SHP77 (cell line): Measurements from ENCODE around the gene PPP1R3E.
"Not testable (repeated sequence)": the region's sequence is repeated elsewhere in the genome, so short reads cannot be mapped to it uniquely, and the experiment has no call there.

ENCODE experiments used
- DNase-seq, 2 experiments: peaks; one replicate each; lab custom pipeline; 2025; lab: John Stamatoyannopoulos, UW

Gene PPP1R3E

DNA sequence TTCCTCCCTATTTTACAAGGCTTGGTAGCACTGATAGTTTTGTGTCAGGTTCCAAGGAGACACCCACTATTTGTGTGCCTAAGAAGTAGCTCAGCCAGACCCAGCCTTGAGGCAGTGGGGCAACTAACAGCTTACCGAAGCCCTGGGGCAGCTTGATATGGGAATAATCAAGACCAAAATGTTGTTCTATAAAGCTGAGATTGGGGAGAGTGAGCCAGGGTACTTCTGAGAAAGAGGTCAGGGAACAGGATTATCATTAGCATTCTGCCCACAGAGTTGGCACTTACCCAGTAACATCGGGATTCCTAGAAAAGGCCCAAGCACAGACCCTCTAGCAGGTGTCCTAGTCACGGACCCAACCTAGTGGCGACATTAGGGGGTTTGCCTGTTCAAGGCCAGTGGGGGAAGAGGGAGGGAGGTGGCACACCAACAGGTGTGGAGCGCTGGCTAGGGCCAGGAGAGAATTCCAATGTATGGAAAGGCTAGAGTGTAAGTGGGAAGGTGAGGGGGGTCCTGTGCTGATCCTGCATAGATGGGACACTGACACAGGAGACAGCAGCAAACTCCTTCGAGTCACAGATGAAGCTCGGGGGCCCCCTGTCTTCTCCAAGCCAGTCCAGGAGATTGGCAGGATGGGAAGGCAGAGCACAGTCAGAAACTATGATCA is 4.9 kb downstream of the PPP1R3E start:
- no peak for DNase-seq

- DNase-seq, result no peak
Observed at GRCh38 chr14:23297096-23297495, 5.6 kb downstream of the PPP1R3E start.

DNA sequence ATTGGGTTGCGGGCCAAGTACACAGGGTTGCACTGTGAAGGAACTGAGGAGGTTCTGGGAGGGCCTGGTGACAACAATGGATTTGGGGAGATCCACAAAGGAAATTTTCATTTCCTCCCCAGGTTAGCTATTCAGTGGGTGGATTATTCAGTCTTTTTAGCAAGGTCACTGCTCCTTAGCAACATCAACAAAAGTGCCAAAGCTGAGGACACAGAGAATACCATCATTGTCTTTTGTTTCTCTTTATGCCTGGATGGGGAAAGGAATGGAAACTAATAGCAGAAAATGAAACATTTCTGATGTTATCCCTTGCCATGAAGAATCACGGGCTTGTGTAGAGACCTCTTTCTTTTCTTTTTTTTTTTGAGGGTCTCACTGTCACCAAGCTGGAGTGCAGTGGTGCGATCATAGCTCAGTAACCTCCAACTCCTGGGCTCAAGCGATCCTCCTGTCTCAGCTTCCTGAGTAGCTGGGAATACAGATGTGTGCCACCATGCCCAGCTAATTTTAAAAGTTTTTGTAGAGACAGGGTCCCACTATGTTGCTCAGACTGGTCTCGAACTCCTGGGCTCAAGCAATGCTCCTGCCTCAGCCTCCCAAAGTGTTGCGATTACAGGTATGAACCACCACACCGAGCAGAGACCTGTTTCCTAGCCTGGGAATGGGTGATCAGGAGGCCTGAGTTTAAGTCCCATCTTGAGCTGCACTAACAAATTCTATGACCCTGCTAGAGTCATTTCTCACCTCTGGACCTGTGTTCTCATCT is 6.5 kb downstream of the PPP1R3E start:
- DNase-seq, result no peak

GRCh38 chr14:23294734-23295561 is 7.7 kb downstream of the PPP1R3E start:
- DNase-seq, result peak; percentile 56 to 71

- DNase-seq, result no peak
Observed at GRCh38 chr14:23286902-23287479, 15.7 kb downstream of the PPP1R3E start.

- peak; percentile 99 for DNase-seq
Observed at GRCh38 chr14:23286020-23286901, 16.4 kb downstream of the PPP1R3E start, which contains the start of gene HOMEZ. Gene HOMEZ, minus strand, starts transcription at chr14:23286132. Its CDS starts 180 bp downstream, at chr14:23285952.

GRCh38 chr14:23285530-23286019 is 17.1 kb downstream of the PPP1R3E start:
- no peak for DNase-seq

- peak in 1 of 2 experiments; percentile 3 for DNase-seq
Observed at GRCh38 chr14:23284654-23285529, 17.8 kb downstream of the PPP1R3E start.

- DNase-seq, result no peak
Observed at GRCh38 chr14:23281247-23281646, 21.4 kb downstream of the PPP1R3E start.

GRCh38 chr14:23277928-23278327 is 24.7 kb downstream of the PPP1R3E start:
- not testable (repeated sequence) for DNase-seq

GRCh38 chr14:23277189-23277588 is 25.5 kb downstream of the PPP1R3E start:
- no peak for DNase-seq

GRCh38 chr14:23275412-23275811 is 27.2 kb downstream of the PPP1R3E start:
- no peak for DNase-seq

DNA sequence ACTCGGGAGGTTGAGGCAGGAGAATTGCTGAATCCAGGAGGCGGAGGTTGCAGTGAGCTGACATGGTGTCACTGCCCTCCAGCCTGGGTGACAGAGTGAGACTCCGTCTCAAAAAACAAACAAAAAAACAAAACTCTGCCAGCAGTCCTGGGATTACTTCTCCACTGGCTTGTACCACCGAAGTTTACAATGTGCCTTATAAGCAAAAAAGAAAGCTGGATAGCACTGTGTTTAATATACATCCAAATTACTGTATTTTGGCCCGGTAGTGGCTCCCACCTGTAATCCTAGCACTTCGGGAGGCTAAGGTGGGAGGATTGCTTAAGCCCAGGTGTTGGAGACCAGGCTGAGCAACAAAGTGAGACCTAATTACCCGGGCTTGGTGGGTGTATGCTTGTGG is 33.5 kb downstream of the PPP1R3E start:
- no peak for DNase-seq

GRCh38 chr14:23260849-23261248 is 41.8 kb downstream of the PPP1R3E start:
- DNase-seq, result not testable (repeated sequence)

DNA sequence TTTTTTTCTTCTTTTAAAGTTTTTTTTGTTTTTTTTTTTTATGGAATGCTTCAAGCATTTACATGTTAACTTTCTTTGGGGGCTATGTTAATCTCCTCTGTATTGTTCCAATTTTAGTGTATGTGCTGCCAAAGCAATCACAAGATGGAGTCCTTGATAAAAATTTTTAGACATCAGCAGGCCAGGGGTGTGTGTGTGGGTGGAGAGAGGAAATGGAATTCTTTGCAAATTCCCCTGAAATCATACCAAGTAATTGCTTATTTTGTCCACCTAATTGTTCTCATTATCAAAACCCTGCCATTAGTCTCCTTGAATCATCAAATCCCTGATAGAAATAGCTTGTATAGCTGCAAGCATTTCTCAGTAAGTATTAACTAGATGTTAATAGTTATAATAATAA is 43.2 kb downstream of the PPP1R3E start:
- no peak for DNase-seq

DNA sequence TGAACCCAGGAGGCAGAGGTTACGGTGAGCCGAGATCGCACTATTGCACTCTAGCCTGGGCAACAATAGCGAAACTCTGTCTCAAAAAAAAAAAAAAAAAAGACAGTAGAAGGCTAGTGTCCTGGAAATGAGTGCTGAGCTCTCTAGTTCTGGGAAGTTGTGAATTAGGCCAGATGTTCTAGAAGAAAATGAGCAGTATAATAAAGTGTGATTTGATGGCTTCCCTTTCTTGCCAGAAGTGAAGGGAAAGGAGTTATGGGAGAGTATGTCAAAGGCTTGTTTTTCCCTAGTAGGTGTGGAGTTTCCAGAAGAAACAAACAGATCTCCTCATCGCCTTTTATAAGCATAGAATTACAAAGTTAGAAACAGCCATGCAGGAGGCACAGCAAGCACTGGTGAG is 44.4 kb downstream of the PPP1R3E start:
- no peak for DNase-seq

DNA sequence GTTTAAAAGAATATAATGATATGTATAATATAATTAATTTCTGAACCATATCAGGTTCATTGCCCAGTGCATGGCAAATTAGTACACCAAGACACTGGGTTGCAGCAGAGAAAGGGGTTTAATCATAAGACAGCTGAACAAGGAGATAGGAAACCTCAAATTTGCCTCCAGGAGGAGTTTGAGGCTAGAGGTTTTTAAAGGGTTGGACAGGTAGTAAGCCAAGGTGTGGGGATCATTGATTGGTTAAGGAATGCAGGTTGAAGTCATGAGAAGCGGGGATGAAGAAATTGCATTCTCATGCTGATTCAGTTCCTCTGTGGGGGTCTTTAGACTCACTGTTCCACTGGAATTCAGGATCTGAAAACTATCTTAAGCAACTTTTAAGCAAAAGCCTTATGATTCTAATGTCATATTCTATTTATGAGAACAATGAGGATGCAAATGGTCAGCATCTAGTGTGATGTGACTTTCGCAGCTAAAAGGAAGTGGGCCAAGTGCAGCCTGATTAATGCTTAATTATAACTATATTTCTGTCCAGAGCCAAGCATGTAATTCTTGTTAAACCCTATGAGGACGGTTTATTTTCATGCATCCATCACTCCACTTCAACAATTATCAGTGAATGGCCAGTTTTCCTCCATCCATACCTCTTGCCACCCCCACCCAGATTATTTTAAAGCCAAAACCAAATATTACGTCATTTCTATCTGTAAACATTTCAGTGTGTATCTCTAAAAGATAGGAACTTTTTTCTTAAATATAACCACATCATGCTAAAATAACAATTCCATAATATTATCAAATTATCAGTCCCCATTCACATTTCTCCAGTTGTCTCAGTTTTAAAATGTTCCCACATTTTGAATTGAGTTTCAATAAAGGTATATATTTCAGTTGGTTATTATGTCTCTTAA is 50.0 kb downstream of the PPP1R3E start:
- DNase-seq, result no peak

DNA sequence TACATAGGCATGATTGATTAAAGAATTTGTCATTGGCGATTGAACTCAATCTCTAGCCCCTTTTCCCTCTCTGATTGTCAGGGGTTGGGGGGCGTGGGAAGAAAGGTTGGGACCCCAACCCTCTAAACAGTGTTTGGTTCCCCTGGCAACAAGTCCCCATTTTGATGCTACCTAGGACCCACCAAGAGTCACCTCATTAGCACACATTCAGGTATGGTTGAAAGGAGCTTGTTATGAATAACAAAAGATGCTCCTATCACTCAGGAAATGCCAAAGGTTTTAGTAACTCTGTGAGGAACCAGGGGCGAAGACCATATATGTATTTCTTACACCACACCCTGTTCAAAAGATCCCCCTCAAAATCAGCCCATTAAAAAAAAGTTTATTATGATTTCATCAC is 50.7 kb downstream of the PPP1R3E start:
- no peak for DNase-seq

GRCh38 chr14:23249824-23250223 is 52.8 kb downstream of the PPP1R3E start:
- DNase-seq, result no peak
